Muscle layer of duodenum (tissue), 2 donors: Measurements from ENCODE around the gene TBK1.

ENCODE experiments used
- H3K27ac ChIP-seq: one replicate; pipeline ENCODE4 v1.7.0; 2013; ENCODE audit warnings: mild to moderate bottlenecking, low read length
- H3K27me3 ChIP-seq: one replicate; pipeline ENCODE4 v1.7.0; 2013; ENCODE audit warnings: low read depth, mild to moderate bottlenecking, control low read depth, low read length
- H3K36me3 ChIP-seq, 2 donors: one replicate each; pipeline ENCODE4 v1.7.0; 2013; ENCODE audit warnings: low read length in 2 of 2, control low read depth in 1 of 2, mild to moderate bottlenecking in 1 of 2; ENCODE audit not compliant: insufficient read depth in 2 of 2, control insufficient read depth in 1 of 2
- H3K4me1 ChIP-seq, 2 donors: one replicate each; pipeline ENCODE4 v1.7.0; 2013; ENCODE audit warnings: low read length in 2 of 2, mild to moderate bottlenecking in 2 of 2, control low read depth in 1 of 2, moderate library complexity in 1 of 2; ENCODE audit not compliant: insufficient read depth in 2 of 2, control insufficient read depth in 1 of 2
- H3K4me3 ChIP-seq, 2 donors: one replicate each; pipeline ENCODE4 v1.7.0; 2013; ENCODE audit warnings: low read length in 2 of 2, low read depth in 1 of 2, mild to moderate bottlenecking in 1 of 2
- H3K9me3 ChIP-seq, 2 donors: one replicate each; pipeline ENCODE4 v1.7.0; 2013; ENCODE audit warnings: low read length in 2 of 2, control low read depth in 1 of 2, mild to moderate bottlenecking in 1 of 2; ENCODE audit not compliant: control insufficient read depth in 1 of 2
- donor health status: healthy.

TBK1 gene

GRCh38 chr12:64550755-64551154 lies 98.8 kb downstream of the TBK1 start:
- Histone ChIP-seq H3K4me3 (no peak overlapping the region), H3K36me3 (no peaks in the 10 kb centered on the region), H3K27me3 (no peaks in the 10 kb centered on the region), H3K9me3 (no peaks in the 10 kb centered on the region), H3K27ac (no peak overlapping the region), H3K4me1 (peaks cover 0 to 4% of the 10 kb centered on the region in 2 donors)

- H3K4me1 ChIP-seq = peaks cover 0 to 4% of the 10 kb centered on the region in 2 donors
- H3K27me3 ChIP-seq = no peaks in the 10 kb centered on the region
- no peak overlapping the region for H3K4me3 ChIP-seq
- H3K27ac ChIP-seq = no peak overlapping the region
- no peaks in the 10 kb centered on the region for H3K9me3 ChIP-seq
- no peaks in the 10 kb centered on the region for H3K36me3 ChIP-seq
Observed at GRCh38 chr12:64551676-64552075, 99.8 kb downstream of the TBK1 start.
